Measurements from ENCODE around the gene FLOT1. TPM values are rescaled to one million over a fixed set of nuclear protein-coding genes. Genes with fewer than 3 reads are reported as not detected.
A peak's percentile ranks its signal among the peaks of the same experiment; 100 is the strongest.

Gene FLOT1
- total RNA-seq, 1 donor from 2014 or later, result 80.3 TPM

- Histone ChIP-seq H3F3A (ENCODE audit: low read depth) (peaks cover 34% of the 10 kb centered on the region), H3K9ac (peak within 1 kb of the TSS; percentile 8), H3K4me2 (peak within 1 kb of the TSS; percentile 97), H4K20me1 (ENCODE audit: low read depth) (peaks cover 35% of the 10 kb centered on the region), H3K27ac (peak within 1 kb of the TSS; percentile 82), H3K79me2 (ENCODE audit: low read depth) (peaks cover 80% of the 10 kb centered on the region), H3K4me3 (peak within 1 kb of the TSS; percentile 90), H3K36me3 (no peaks in the 10 kb centered on the region), H3K4me1 (peaks cover 65% of the 10 kb centered on the region), H2AFZ (replicated peaks) (peak within 1 kb of the TSS; percentile 35), H3K27me3 (no peaks in the 10 kb centered on the region), H3K9me3 (ENCODE audit: low read depth) (no peaks in the 10 kb centered on the region)
- Mint-ChIP-seq H3K4me3 (peak within 1 kb of the TSS; percentile 95), H3K36me3 (peaks cover 6% of the 10 kb centered on the region), H3K27ac (peak within 1 kb of the TSS; percentile 95), H3K9me3 (no peaks in the 10 kb centered on the region), H3K27me3 (ENCODE audit: insufficient read depth, low read depth) (peaks cover 7% of the 10 kb centered on the region), H3K4me1 (peaks cover 81% of the 10 kb centered on the region)
- TF ChIP-seq CTCF (IDR thresholded peaks at IDR 0.05), result no peak
- TF ChIP-seq EZH2phosphoT487 (IDR thresholded peaks at IDR 0.05), result no peak
- TF ChIP-seq EZH2 (IDR thresholded peaks at IDR 0.05), result no peak
- DNase-seq (ENCODE audit: low spot score), result peak; percentile 75
Measured at GRCh38 chr6:30686009-30686907, 56.2 kb downstream of the FLOT1 start, which contains the start of gene PPP1R18. TSS of gene PPP1R18 (minus strand) at chr6:30686645. CDS start at chr6:30686018, 627 bp downstream.

- Histone ChIP-seq H4K20me1 (ENCODE audit: low read depth) (peaks cover 44% of the 10 kb centered on the region), H3K9me3 (ENCODE audit: low read depth) (no peaks in the 10 kb centered on the region), H3K79me2 (ENCODE audit: low read depth) (peaks cover 85% of the 10 kb centered on the region), H3K36me3 (no peaks in the 10 kb centered on the region), H3K4me1 (peaks cover 65% of the 10 kb centered on the region), H3F3A (ENCODE audit: low read depth) (peaks cover 30% of the 10 kb centered on the region), H3K27me3 (no peaks in the 10 kb centered on the region), H2AFZ (replicated peaks) (no peak overlapping the region), H3K4me3 (peak overlapping the region; percentile 90), H3K27ac (no peak overlapping the region), H3K4me2 (peak overlapping the region; percentile 97), H3K9ac (peak overlapping the region; percentile 8)
- H3K36me3 Mint-ChIP-seq, result peaks cover 9% of the 10 kb centered on the region
- peak overlapping the region; percentile 93 for H3K27ac Mint-ChIP-seq
- TF ChIP-seq EZH2 (IDR thresholded peaks at IDR 0.05), result no peak
- no peak for TF ChIP-seq EZH2phosphoT487 (IDR thresholded peaks at IDR 0.05)
- no peak for TF ChIP-seq CTCF (IDR thresholded peaks at IDR 0.05)
- no peaks in the 10 kb centered on the region for H3K9me3 Mint-ChIP-seq
- H3K4me3 Mint-ChIP-seq, result peak overlapping the region; percentile 95
- H3K27me3 Mint-ChIP-seq (ENCODE audit: insufficient read depth, low read depth), result peaks cover 10% of the 10 kb centered on the region
- H3K4me1 Mint-ChIP-seq, result peaks cover 80% of the 10 kb centered on the region
- no peak for DNase-seq (ENCODE audit: low spot score)
Measured at GRCh38 chr6:30685157-30686008, 57.1 kb downstream of the FLOT1 start.

GRCh38 chr6:30684386-30685156 is 57.9 kb downstream of the FLOT1 start:
- Mint-ChIP-seq H3K36me3 (peaks cover 11% of the 10 kb centered on the region), H3K27ac (peak overlapping the region; percentile 93), H3K27me3 (ENCODE audit: insufficient read depth, low read depth) (peaks cover 8% of the 10 kb centered on the region), H3K4me3 (peak overlapping the region; percentile 95), H3K4me1 (peaks cover 80% of the 10 kb centered on the region), H3K9me3 (no peaks in the 10 kb centered on the region)
- Histone ChIP-seq H2AFZ (replicated peaks) (no peak overlapping the region), H3K4me3 (peak overlapping the region; percentile 41), H3K4me2 (peak overlapping the region; percentile 97), H3K36me3 (no peaks in the 10 kb centered on the region), H3K9ac (no peak overlapping the region), H3K79me2 (ENCODE audit: low read depth) (peaks cover 81% of the 10 kb centered on the region), H3F3A (ENCODE audit: low read depth) (peaks cover 30% of the 10 kb centered on the region), H3K27me3 (no peaks in the 10 kb centered on the region), H3K9me3 (ENCODE audit: low read depth) (no peaks in the 10 kb centered on the region), H4K20me1 (ENCODE audit: low read depth) (peaks cover 52% of the 10 kb centered on the region), H3K27ac (no peak overlapping the region), H3K4me1 (peaks cover 65% of the 10 kb centered on the region)
- no peak for DNase-seq (ENCODE audit: low spot score)
- TF ChIP-seq EZH2 (IDR thresholded peaks at IDR 0.05) (no peak), CTCF (IDR thresholded peaks at IDR 0.05) (no peak), EZH2phosphoT487 (IDR thresholded peaks at IDR 0.05) (no peak)
